Body of pancreas (tissue), 4 donors: ENCODE results near the gene PTPRM. TPM values are rescaled to one million over a fixed set of nuclear protein-coding genes. Genes with fewer than 3 reads are reported as not detected.

ENCODE experiments used
- ATAC-seq: fragments of 150-250 bp; one replicate; pipeline ENCODE4 v1.9.1; 2016
- DNase-seq, 4 donors: peaks; one replicate each; pipeline ENCODE4 v3.0.0-alpha.2; 2019
- H3K27ac ChIP-seq, 4 donors: fragments of 200-600 bp; sonication (generic); 1 replicate in 3 of 4; 2 replicates in 1 of 4; pipeline versions ENCODE4 v1.5.1 to v1.6.1; 2016 to 2019; ENCODE audit warnings: mild to moderate bottlenecking in 1 of 4, mixed read lengths in 1 of 4, moderate library complexity in 1 of 4
- H3K27me3 ChIP-seq, 2 donors: fragments of 200-600 bp; sonication (generic); one replicate each; pipeline ENCODE4 v1.6.0; 2016; ENCODE audit warnings: mild to moderate bottlenecking in 1 of 2
- H3K36me3 ChIP-seq, 2 donors: fragments of 200-600 bp; sonication (generic); replicated peaks in 1 of 2; 2 replicates each; pipeline ENCODE4 v1.5.1; 2016; ENCODE audit warnings: low read depth in 2 of 2; ENCODE audit not compliant: insufficient read depth in 1 of 2
- H3K4me1 ChIP-seq: fragments of 200-600 bp; sonication (generic); one replicate; pipeline ENCODE4 v1.6.0; 2016
- H3K4me3 ChIP-seq, 2 donors: fragments of 200-600 bp; sonication (generic); 1 replicate in 1 of 2; 2 replicates in 1 of 2; pipeline ENCODE4 v1.5.1; 2016 to 2019
- H3K9me3 ChIP-seq, 3 donors: fragments of 200-600 bp; sonication (generic); 1 replicate in 2 of 3; 2 replicates in 1 of 3; pipeline ENCODE4 v1.5.1; 2016
- POLR2A ChIP-seq, 3 donors: fragments of 450-650 bp; IDR thresholded peaks; one replicate each; pipeline ENCODE4 v1.6.1; 2016; ENCODE audit warnings: antibody characterized with exemption in 3 of 3, mild to moderate bottlenecking in 2 of 3
- WGBS, 2 donors: methylation state at CpG; one replicate each; pipeline ENCODE4 v1.1.5; 2017; 5-methylcytosine and 5-hydroxymethylcytosine counted together
- intact Hi-C: fragments of 100-400 bp; cut with DNase I; formaldehyde crosslinking; loops from one replicate; pipeline ENCODE4 v1.15.1; 2023
- total RNA-seq, 2 donors: library from RNA; depleted of rRNA; stranded (reverse); fragments of >200 nt; gene quantifications; one replicate each; pipeline ENCODE4 v1.1.0, GENCODE V29; 2016
- TF ChIP-seq, protein P1 (sequence below), 7 experiments: fragments of 450-650 bp in 4 of 7; fragments of 200-600 bp in 3 of 7; sonication (generic) in 3 of 7; IDR thresholded peaks; one replicate each; pipeline ENCODE4 v1.5.1; 2016 to 2019; ENCODE audit warnings: antibody characterized with exemption in 7 of 7

Gene PTPRM
- total RNA-seq, 2 donors from 2014 or later: 38.2 to 48.0 TPM

DNA sequence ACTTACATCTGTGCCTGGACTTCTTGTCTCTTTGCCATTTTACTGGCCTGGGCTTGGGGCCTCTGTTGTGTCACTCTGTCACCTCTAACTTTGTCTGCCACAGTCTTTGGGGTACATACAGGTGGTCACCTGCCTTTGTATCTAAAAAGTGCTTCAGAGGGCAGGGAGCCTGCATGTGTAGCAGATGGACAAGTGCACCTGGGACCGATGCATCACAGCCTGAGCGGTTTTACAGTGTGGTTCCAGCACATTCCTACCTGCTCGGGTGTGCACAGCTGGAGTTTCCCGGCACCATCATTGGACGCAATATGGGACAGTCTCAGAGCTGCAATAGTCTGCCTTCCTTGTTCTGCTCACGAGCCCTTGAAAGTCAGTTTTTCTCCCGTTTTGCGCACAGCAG, 792.4 kb downstream of the PTPRM start:
- WGBS, 2 donors: 88 to 91% methylated on average over 7 to 8 of the region's 8 CpGs
- H3K27ac ChIP-seq: no peak overlapping the region
- H3K4me1 ChIP-seq: no peaks in the 10 kb centered on the region
- intact Hi-C loops: no loop called here
- H3K4me3 ChIP-seq: no peak overlapping the region
- H3K27me3 ChIP-seq: no peaks in the 10 kb centered on the region
- TF ChIP-seq, protein P1, sequence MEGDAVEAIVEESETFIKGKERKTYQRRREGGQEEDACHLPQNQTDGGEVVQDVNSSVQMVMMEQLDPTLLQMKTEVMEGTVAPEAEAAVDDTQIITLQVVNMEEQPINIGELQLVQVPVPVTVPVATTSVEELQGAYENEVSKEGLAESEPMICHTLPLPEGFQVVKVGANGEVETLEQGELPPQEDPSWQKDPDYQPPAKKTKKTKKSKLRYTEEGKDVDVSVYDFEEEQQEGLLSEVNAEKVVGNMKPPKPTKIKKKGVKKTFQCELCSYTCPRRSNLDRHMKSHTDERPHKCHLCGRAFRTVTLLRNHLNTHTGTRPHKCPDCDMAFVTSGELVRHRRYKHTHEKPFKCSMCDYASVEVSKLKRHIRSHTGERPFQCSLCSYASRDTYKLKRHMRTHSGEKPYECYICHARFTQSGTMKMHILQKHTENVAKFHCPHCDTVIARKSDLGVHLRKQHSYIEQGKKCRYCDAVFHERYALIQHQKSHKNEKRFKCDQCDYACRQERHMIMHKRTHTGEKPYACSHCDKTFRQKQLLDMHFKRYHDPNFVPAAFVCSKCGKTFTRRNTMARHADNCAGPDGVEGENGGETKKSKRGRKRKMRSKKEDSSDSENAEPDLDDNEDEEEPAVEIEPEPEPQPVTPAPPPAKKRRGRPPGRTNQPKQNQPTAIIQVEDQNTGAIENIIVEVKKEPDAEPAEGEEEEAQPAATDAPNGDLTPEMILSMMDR (IDR thresholded peaks at IDR 0.05): no peak
- no peak for TF ChIP-seq POLR2A (IDR thresholded peaks at IDR 0.05)
- ATAC-seq (no peak), DNase-seq (peak in 1 of 4 donors; percentile 26)
- H3K36me3 ChIP-seq: no peaks in the 10 kb centered on the region
- H3K9me3 ChIP-seq: no peaks in the 10 kb centered on the region

- H3K27ac ChIP-seq: no peak overlapping the region
- DNase-seq: no peak
- WGBS, 2 donors: 95 to 100% methylated on average over 5 of the region's 5 CpGs
- no peaks in the 10 kb centered on the region for H3K27me3 ChIP-seq
- TF ChIP-seq POLR2A (IDR thresholded peaks at IDR 0.05): no peak
- TF ChIP-seq, protein P1 (IDR thresholded peaks at IDR 0.05): no peak
- no peaks in the 10 kb centered on the region for H3K36me3 ChIP-seq
- H3K4me3 ChIP-seq: no peak overlapping the region
- ATAC-seq: no peak
- intact Hi-C loops: no loop called here
- H3K4me1 ChIP-seq: peaks cover 10% of the 10 kb centered on the region
- H3K9me3 ChIP-seq: no peaks in the 10 kb centered on the region
Measured at GRCh38 chr18:8361941-8362471, 794.9 kb downstream of the PTPRM start.

DNA sequence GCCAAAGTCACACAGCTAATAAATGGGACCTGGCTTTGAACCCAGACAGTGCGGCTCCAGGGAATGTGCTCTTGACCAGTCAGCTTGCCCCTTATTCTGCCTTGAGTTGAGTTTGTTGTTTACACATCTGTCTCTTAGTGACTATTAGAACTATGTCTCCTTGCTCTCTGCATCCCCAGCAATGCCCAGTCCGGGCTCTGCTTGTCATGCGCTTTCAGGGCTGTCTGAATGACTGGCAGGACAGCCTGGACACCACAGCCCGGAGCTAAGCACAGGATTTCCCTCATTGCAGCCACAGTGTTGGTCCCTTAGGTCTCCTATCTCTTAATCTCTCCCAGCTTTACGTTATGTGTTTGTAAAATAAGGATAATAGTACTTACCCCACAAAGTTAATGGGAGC, 795.7 kb downstream of the PTPRM start:
- intact Hi-C loops: no loop called here
- DNase-seq (no peak), ATAC-seq (no peak)
- Histone ChIP-seq H3K27ac (no peak overlapping the region), H3K4me1 (peaks cover 17% of the 10 kb centered on the region), H3K36me3 (no peaks in the 10 kb centered on the region), H3K4me3 (no peak overlapping the region), H3K9me3 (no peaks in the 10 kb centered on the region), H3K27me3 (no peaks in the 10 kb centered on the region)
- 92 to 97% methylated on average over 5 of the region's 5 CpGs for WGBS, 2 donors
- TF ChIP-seq POLR2A (IDR thresholded peaks at IDR 0.05): no peak
- TF ChIP-seq, protein P1 (IDR thresholded peaks at IDR 0.05): no peak

- Histone ChIP-seq H3K27ac (no peak overlapping the region), H3K4me3 (no peak overlapping the region), H3K36me3 (no peaks in the 10 kb centered on the region), H3K4me1 (peaks cover 17% of the 10 kb centered on the region), H3K27me3 (no peaks in the 10 kb centered on the region), H3K9me3 (no peaks in the 10 kb centered on the region)
- DNase-seq: no peak
- WGBS, 2 donors: 81 to 83% methylated on average over 2 of the region's 2 CpGs
- TF ChIP-seq, protein P1 (IDR thresholded peaks at IDR 0.05): no peak
- TF ChIP-seq POLR2A (IDR thresholded peaks at IDR 0.05): no peak
- intact Hi-C loops: no loop called here
- ATAC-seq: no peak
Measured at GRCh38 chr18:8364385-8364784, 797.3 kb downstream of the PTPRM start.

- intact Hi-C loops: no loop called here
- no peaks in the 10 kb centered on the region for H3K9me3 ChIP-seq
- no peaks in the 10 kb centered on the region for H3K36me3 ChIP-seq
- H3K4me1 ChIP-seq: peaks cover 17% of the 10 kb centered on the region
- 81 to 87% methylated on average over 5 of the region's 5 CpGs for WGBS, 2 donors
- TF ChIP-seq, protein P1 (IDR thresholded peaks at IDR 0.05): no peak
- no peak for TF ChIP-seq POLR2A (IDR thresholded peaks at IDR 0.05)
- H3K27me3 ChIP-seq: no peaks in the 10 kb centered on the region
- ATAC-seq (no peak), DNase-seq (no peak)
- H3K27ac ChIP-seq: no peak overlapping the region
- no peak overlapping the region for H3K4me3 ChIP-seq
Measured at GRCh38 chr18:8365006-8365405, 797.9 kb downstream of the PTPRM start.
